ENCODE results near the gene PLCL2.
A peak's percentile ranks its signal among the peaks of the same experiment; 100 is the strongest.

Gene PLCL2

DNA sequence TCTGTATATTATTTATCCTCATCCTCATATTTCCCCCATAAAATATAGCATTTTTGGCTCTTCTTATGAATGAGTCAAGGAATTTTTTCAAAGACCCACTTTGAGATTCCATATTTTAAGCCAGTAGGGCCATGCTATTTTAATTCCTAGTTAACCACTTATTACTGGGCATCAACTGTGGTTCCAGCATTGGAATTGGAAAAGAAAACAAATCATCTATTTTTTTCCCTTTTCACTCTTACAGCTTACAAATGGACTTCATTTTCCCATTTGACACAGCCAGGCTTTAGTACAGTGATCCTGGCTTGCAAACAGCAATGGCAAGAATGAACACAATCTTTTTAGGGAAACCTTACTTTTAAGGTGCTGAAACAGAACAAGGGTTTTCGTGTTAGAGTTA, 19.4 kb upstream of the PLCL2 start:
- no peak for DNase-seq (ENCODE audit: low spot score)
- no peak for FAIRE-seq

DNA sequence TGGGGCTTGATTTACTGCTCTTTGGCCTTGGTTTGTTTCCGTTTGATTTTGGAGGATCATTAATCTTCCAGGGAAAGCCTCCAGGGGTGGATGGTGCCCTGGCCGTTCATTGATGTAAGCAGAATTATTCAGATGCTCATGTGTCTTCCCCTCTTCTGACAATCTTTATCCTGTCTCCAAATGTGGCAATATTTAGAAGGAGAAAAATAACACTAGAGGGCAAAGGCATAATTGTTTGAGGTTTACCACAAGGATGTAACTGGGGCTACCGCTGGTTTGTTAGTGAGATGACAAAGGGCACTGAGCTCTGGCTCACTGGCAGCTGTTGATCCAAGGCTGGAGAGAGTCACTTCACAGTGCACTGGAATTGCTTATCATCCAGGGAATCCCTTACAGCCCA, 18.2 kb upstream of the PLCL2 start:
- no peak for FAIRE-seq
- DNase-seq (ENCODE audit: low spot score), result peak; percentile 21

DNA sequence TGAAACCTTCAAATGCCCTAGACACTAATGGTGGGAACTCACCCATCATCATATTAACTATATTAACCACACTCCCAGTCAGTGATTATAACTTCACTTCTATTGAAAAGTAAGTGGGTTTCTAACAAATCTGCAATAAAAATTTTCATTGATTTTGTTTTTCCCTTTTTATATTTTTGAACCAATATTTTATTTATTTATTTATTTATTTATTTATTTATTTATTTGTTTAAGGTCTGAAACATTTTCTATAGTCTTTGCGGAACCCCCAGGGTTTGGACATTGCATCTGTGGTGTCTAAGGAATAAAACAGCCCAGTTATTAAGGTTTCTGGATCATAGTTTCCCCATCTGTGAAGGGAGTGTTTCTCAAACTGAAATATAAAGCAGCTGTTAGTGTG, 16.2 kb upstream of the PLCL2 start:
- no peak for FAIRE-seq
- no peak for DNase-seq (ENCODE audit: low spot score)

DNA sequence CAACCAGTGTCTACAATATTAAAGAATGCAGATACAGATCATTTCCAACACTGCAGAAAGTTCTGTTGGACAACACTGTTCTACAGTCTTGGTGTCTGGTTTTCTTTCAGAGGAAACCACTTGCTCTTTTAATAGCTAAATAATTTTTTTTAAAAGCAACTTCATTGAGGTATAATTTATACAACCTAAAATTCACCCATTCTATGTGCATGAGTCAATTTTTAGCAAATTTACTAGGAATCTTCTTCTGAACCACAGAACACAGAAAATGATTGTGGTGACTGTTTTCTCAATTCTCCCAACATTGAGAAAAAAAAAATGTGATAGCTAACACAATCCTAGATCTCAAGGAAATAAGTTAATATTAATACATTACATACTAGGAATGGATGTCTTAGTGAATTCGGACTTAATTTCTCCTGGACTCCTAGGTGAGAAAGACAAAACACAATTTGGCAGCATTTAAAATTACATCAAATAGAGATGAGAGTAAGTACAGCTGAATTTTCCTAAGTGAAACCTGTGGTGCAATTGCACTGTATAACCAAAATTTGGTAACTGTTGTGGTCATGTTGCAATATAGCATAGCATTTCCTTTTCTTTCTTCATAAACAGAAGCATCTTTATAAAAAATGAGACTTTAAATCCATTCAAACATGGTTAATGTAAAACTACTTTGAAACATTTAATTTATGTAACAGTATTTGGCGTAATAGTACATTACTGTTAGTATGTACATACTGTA, 15.3 kb upstream of the PLCL2 start:
- FAIRE-seq (no peak), DNase-seq (ENCODE audit: low spot score) (no peak)

DNA sequence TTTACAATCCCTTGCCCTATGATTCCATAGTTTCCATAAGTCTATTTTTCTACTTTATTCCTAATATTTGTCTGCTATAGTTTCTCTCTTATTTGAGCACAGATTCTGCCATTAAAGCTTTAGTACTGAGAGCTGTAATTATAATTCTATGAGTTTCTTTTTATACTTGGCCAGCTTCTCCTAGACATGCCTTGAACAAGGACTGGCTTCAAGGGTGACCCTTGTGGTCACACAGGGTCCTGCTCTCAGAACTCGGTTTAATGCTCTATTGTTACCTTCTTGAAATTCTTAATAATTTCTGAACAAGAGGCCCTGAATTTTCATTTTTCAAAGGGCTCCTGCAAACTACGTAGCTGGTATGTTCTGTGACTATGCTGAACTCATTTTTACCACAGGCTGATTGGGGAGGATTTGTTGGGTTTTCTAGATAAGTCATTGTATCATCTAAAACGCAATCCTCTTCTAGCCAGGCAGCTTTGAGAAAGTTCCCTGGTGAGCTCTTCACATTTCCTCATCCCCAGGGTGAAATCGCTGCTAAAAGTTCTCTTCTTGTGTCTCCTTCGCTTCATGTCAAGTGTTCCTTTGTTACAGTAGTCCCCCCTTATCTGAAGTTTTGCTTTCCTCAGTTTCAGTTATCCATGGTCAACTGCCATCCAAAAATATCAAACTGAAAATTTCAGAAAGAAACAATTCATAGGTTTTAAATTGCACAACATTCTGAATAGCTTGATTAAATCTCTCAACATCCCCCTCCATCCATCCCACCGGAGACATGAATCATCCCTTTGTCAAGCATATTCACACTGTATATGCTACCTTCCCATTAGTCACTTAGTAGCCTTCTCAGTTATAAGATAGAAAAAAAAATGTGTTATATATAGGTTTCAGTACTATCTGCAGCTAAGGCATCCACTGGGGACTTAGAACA, 12.6 kb upstream of the PLCL2 start:
- no peak for FAIRE-seq

DNA sequence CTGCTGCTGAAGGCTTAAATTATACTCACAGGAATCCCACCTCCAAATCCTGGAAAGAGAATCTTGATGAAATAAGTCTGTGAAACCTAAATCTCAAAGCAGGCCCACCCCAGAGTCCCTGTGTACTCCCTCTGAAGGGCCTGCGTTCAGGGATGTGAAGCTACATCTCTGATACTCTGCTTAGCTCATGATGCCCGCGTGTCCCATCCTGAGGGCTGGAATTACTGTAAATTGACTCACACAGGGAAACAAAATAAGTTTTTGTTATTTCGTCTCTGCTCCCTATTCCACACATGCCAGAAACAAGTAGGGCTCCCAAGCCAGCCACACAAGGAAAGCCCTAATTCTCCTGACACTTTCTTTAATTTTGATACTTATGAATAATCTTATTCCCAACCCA, 10.9 kb upstream of the PLCL2 start:
- FAIRE-seq (no peak), DNase-seq (ENCODE audit: low spot score) (no peak)

More for the DNA sequence above, 12.6 kb upstream of the PLCL2 start:
- no peak for DNase-seq (ENCODE audit: low spot score)

DNA sequence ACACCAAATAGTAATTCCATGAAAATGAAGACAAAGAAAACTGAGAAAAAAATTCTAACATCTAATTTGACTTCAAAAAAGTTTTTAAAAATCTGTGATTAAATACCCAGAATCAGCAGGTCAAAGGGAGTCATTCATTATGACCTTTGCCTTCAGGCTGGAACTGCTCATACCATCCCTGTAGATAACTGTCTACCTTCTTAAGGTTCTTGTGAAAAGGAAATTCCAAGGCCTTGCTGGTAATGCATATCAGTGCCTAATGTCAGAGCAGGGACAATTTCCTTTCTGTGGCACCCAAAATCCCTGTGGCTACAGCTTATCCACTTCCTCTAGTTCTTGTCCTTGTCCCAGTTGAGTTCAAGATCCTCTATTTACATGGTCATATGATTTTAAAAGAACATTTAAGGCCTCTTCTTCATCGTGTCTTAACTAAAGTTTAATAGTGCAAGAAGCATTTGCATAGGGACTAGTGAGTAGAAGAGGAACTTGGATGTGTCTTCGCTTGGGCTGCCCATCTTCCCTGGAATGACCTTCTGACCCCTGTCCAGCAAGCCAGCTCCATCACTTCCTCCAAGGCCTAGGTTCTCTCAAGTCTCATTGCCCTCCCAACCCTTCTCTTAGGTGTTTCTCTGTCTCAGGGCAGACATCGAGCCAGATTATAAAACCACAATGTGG, 8.7 kb upstream of the PLCL2 start:
- DNase-seq (ENCODE audit: low spot score) (no peak), FAIRE-seq (no peak)

DNA sequence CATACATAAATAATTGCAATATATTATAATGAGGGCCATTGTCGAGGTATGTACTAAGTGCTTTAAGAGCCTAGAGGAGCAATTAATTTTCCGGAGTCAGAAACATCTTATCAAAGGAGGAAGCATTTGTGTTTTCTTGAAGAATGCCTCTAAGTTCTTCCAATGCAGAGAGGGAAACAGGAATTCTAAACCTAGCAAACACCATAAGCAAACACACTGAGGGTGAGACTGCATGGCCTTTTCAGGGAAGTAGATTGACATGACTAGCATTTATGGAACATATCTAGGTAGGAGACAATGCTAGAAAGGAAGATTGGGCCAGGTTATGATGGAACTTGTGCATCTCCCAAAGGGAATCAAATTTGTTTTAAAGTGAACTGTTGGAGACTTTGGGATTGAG, 7.2 kb upstream of the PLCL2 start:
- FAIRE-seq (no peak), DNase-seq (ENCODE audit: low spot score) (no peak)

DNA sequence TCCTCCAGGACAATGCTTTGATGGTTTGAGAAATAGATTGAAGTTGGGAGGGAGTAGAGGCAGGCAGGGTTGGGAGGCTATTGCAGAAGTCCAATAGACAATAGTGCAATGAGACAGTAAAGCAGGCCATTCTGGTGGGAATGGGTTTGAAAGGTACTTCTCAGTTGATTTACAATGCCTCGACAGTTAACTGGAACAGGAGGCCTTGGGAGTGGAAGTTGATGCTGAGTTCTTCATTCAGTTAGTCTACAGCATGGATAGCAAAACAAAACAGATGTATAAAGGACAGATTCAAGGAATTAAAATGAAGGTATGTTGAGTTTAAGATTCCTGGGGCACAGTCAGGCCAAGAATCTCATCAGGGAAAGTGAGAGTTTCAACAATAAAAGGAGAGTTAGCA, 6.8 kb upstream of the PLCL2 start:
- DNase-seq (ENCODE audit: low spot score), result no peak
- no peak for FAIRE-seq

DNA sequence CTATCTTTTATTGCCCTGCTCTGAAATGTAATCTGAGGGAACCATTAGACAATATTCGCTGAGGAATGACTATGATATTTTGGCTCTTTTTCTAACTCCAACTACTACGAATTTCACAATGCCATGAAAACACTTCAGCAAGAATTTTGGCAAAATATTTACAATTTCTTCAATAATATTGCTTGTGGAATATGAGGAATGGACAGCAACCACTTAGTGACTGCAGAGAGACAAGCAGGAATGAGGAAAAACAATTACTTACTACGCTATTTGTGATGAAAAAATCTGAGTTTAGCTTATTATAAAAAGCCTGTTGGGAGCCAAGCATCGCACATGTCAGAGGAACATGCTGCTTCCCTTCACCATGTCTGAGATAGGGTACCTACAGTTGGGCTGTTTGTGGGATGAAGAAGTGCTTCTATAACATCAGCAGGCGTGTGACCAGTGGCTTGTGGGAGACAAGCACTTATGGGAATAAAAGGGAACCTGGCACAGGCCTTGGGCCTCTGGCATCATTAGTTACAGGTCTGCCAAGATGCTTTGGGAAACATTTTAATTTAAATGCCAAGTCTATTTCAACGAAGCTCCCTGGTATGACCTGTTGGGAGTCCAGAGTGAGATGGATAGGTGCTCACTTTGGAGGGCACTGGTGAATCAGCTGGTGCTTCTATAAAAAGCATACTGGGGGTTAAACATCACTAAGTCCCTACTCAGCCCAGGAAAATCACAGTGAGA, 2.7 kb upstream of the PLCL2 start:
- DNase-seq (ENCODE audit: low spot score) (no peak), FAIRE-seq (no peak)

DNA sequence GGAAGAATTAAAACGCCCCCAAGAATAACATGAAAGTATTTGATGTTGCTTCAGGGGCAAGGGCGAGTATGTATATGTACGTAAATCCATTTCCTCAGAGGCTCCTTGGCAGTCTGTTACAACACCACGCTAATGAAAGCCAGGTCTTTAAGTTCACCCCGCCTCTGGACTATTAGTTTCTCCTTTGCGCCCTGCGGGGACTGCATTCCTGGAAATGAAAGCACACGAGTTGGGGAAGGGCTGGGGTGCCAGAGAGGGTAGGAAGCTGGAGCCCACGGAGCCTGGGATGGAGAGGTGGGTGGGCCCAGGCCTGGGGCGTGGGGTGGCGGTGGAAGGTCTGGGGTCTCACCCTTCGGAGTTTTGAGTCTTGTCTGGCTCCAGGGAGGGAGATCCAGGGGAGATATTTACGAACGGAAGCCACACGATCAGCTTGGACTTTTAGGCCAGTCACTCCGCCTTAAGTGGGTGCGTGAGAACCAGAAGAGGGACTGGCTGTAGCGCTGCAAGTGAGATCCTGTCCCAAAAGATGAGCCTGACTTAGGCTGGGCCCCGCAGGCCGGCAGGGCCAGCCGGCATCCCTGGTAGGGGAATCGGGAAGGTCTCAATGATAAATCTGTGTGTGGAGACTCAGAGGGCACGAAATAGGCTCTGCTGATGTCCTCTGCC, 1.6 kb upstream of the PLCL2 start:
- no peak for FAIRE-seq
- DNase-seq (ENCODE audit: low spot score), result no peak

DNA sequence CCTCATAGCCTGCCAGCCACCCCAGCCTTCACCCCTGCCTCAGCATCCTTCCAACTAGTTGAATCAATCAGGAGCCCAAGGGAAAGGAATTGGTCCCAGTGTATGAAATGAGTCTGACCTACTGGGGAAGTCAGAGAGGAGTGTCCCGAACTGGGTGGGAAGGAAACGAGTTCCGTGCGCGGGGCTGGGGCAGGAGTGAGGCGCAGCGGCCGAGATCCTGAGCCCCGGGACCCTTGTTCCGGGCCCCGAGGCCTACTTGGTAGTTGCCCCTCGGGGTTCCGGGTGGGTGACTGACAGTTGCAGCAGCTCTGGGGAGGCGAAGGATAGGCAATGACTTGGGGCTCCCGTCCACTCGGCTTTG, 1.1 kb upstream of the PLCL2 start:
- FAIRE-seq (no peak), DNase-seq (ENCODE audit: low spot score) (no peak)

DNA sequence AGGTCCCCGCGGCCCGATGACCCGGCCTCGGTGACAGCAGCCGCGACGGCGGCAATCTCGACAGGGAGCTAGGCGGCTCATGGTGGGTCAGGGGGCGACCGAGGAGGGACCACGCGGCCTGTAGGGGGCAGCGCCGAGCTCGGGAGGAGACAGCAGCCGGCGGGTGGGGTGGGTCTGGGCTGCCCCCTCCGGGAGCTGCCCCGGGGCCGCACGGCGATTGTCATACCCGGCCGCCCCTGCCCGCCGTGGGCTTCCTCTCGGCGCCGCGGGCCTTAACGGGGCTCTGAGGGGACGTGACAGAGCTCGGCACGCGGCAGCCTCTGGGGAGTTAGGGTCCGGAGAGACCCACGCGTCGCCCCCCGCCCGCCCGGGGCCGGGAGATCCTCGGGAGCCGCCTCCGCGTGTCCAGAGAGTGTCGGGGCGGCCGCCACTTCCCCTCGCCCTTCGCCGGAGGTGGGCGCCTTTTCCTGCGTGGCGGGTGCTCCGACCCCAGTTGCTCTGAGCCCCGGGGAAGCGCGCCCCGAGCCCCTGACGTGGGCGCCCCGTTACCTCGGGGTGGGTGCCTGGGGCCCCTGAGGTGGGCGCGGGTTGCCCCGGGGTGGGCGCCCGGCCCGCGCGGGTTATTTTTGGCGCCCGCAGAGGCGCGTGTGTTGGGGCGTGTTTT, 539 bp upstream of the PLCL2 start:
- peak; percentile 90 for DNase-seq (ENCODE audit: low spot score)
- FAIRE-seq, result no peak

DNA sequence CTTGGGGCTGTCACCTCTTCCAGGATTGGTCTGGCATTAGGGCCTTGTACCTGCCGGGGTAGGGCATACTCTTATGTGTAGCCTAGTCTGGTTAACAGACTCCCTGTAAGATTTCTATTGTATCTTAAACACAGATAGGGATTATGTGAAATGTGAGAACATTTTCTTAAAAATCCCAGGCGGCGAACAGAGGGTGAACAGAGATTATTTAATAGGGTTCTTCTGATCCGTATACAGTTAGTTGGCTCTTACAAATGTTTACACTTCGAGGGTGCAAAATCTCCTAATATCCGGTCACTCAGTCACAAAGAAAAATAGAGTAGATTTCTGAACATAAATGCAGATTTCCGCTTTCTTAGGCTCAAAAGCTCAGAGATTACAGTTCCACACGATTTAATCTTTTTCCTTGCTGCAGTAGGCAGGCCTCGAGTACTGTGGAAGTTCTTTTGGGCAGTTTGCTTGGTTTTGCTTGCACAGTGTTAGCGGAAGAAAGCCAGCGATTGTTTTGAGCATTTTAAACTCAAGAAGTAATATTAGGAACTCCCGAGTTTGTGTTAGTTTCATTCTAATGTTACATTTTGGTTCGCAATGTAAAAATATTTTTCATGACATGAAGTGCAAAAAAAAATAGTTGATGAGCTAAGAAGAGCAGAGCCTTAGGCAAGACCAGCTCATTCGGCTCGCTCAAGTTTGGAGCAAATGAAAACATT, 993 bp downstream of the PLCL2 start:
- FAIRE-seq, result no peak
- no peak for DNase-seq (ENCODE audit: low spot score)

DNA sequence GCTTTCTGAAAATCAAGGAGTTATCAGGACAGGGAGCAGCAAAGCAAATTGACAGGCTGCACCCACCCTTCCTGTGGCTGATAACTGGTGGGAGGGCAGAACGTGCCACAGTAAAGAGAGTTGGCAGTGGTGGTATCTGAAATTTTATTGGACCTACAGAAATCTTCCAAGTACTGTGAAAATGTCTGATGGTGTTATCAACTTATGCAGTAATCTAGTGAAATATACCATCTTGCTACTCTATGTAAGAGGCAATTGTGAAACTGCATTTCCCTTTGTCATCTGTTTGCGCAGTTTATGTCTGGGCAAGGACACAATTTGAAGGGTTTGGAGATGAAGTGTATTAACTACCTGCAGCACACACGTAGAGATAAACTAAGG, 1.5 kb downstream of the PLCL2 start:
- DNase-seq (ENCODE audit: low spot score), result no peak
- FAIRE-seq, result no peak

DNA sequence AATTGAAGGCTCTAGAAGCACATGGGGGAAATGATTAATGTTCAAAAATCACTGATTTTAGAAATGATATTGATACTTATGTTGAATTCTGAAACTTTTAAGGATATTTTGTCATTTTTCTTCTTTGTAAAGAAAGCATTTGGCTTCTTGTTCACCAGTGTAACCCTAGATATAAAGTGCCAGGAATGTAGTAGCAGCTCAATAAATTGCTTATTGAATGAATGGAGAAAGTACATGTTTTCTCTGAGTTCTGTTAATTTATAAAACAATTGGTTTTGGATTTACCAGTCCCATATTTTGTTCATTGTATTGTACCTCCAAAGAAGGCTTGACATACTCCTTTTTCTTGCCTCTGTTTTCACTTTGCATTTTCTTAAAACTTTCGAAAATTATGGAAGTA, 2.4 kb downstream of the PLCL2 start:
- no peak for FAIRE-seq
- no peak for DNase-seq (ENCODE audit: low spot score)

DNA sequence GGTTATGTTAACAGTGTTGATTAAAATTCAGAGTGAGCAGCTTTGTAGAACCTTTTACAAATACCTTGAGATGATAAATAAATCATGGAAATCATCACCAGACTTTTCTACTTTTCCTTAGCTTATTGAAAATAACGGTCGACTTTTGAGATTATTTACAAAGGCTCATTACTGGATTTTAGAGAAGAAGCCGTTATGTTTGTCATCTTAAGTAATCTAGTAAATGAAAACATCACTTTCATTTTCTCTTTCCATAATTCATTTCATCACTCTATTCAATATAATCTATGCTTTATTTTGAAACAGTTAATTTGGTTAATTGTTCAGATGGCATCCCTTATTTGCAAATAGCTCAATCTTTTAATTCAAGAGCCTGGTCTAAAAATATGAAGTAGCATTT, 3.6 kb downstream of the PLCL2 start:
- DNase-seq (ENCODE audit: low spot score), result no peak
- FAIRE-seq, result no peak

DNA sequence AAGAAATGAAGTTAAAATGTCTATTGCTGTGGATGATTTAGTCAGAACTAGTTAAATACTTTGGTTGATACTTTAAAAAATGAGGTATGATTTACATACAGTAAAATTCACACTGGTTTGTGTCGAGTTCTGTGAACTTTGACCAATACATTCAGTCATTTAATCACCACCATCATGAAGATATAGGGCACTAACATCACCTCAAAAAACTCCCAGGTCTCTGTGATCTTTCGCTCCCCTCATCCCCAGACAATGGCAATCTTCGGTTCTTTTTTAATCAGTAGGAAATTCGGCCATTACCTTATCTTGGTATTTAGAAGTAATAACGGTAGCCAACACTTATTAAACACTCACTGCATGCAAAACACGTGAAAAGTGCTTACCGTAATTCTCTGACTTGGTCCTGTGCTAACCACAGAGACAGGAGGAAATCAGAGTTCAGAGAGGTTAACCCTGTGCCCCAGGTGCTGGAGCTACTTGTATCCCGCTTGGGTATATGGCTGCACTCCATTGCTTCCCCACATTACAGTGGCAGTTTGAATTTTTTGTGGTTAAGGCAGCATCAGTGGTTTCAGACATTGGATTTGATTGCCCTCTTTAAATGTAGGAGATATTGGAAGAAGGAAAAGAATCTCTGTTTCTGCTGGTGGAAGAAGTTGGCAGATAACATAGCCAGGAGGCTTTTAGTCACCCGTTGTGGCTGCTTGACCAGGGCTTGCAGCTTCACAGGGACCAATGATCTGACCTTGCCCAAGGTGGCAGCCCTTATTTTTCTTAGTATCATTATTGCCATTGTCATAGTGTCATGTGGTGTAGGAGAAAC, 4.2 kb downstream of the PLCL2 start:
- FAIRE-seq (no peak), DNase-seq (ENCODE audit: low spot score) (no peak)
